SK-N-SH treated with all-trans-retinoic acid at 6 μM for 48 hours (cell line): Measurements from ENCODE around the gene BORCS6.
A peak's percentile ranks its signal among the peaks of the same experiment; 100 is the strongest.

Experiments used
- ATAC-seq: fragments of 200-7000 bp; cut with Tn5 transposase; 3 replicates; pipeline ENCODE4 v1.9.1; 2020; ENCODE audit warnings: mild to moderate bottlenecking, moderate library complexity
- ARNTL ChIP-seq: fragments of 450-650 bp; formaldehyde crosslinking; IDR thresholded peaks from 2 replicates; pipeline ENCODE4 v1.5.0; 2020; ENCODE audit warnings: low read depth, mild to moderate bottlenecking, moderate library complexity, borderline replicate concordance
- BACH2 ChIP-seq: fragments of 250-450 bp; sonication (Bioruptor Pico); IDR thresholded peaks from 2 replicates; pipeline ENCODE4 v1.9.0; 2021; ENCODE audit warnings: mild to moderate bottlenecking, borderline replicate concordance
- CREB5 ChIP-seq: fragments of 250-450 bp; sonication (Bioruptor Pico); IDR thresholded peaks from 2 replicates; pipeline ENCODE4 v1.5.1; 2020; ENCODE audit warnings: low read depth, mild to moderate bottlenecking, moderate library complexity
- CSDC2 ChIP-seq: fragments of 250-450 bp; sonication (Bioruptor Pico); IDR thresholded peaks from 2 replicates; pipeline ENCODE4 v1.5.0; 2020; ENCODE audit warnings: mild to moderate bottlenecking, moderate library complexity
- CSRNP3 ChIP-seq: fragments of 250-450 bp; sonication (Bioruptor Pico); IDR thresholded peaks from 2 replicates; pipeline ENCODE4 v1.5.1; 2021; ENCODE audit warnings: mild to moderate bottlenecking, moderate library complexity
- ESRRG ChIP-seq: fragments of 250-450 bp; sonication (Bioruptor Pico); IDR thresholded peaks from 2 replicates; pipeline ENCODE4 v1.6.1; 2021; ENCODE audit warnings: mild to moderate bottlenecking
- GLIS3 ChIP-seq: fragments of 250-450 bp; sonication (Bioruptor Pico); IDR thresholded peaks from 2 replicates; pipeline ENCODE4 v1.5.0; 2020; ENCODE audit warnings: mild to moderate bottlenecking, moderate library complexity
- ISL1 ChIP-seq: fragments of 250-450 bp; sonication (Bioruptor Pico); IDR thresholded peaks from 2 replicates; pipeline ENCODE4 v2.1.2; 2022; ENCODE audit warnings: mild to moderate bottlenecking, moderate library complexity
- OSR1 ChIP-seq: fragments of 250-450 bp; sonication (Bioruptor Pico); IDR thresholded peaks from 2 replicates; pipeline ENCODE4 v1.8.0; 2022; ENCODE audit warnings: moderate library complexity, mild to moderate bottlenecking, inconsistent platforms
- PATZ1 ChIP-seq: fragments of 250-450 bp; sonication (Bioruptor Pico); IDR thresholded peaks from 2 replicates; pipeline ENCODE4 v1.8.0; 2020; ENCODE audit warnings: mild to moderate bottlenecking, moderate library complexity, borderline replicate concordance
- POU6F1 ChIP-seq: fragments of 250-450 bp; sonication (Bioruptor Pico); IDR thresholded peaks from 2 replicates; pipeline ENCODE4 v1.8.0; 2021; ENCODE audit warnings: low read depth, mild to moderate bottlenecking, moderate library complexity, borderline replicate concordance
- PPARA ChIP-seq: fragments of 250-450 bp; sonication (Bioruptor Pico); IDR thresholded peaks from 2 replicates; pipeline ENCODE4 v1.5.0; 2020; ENCODE audit warnings: mild to moderate bottlenecking, borderline replicate concordance
- RARB ChIP-seq: fragments of 250-450 bp; sonication (Bioruptor Pico); IDR thresholded peaks from 2 replicates; pipeline ENCODE4 v1.8.0; 2021; ENCODE audit warnings: mild to moderate bottlenecking, moderate library complexity
- TCF4 ChIP-seq: fragments of 250-450 bp; sonication (Bioruptor Pico); IDR thresholded peaks from 2 replicates; pipeline ENCODE4 v1.8.0; 2021; ENCODE audit warnings: mild to moderate bottlenecking, moderate library complexity, borderline replicate concordance
- TOX ChIP-seq: fragments of 250-450 bp; sonication (Bioruptor Pico); IDR thresholded peaks from 2 replicates; pipeline ENCODE4 v1.8.0; 2021; ENCODE audit warnings: mild to moderate bottlenecking, moderate library complexity, borderline replicate concordance
- TSHZ2 ChIP-seq: fragments of 250-450 bp; sonication (Bioruptor Pico); IDR thresholded peaks from 2 replicates; pipeline ENCODE4 v1.5.0; 2020; ENCODE audit warnings: mild to moderate bottlenecking, moderate library complexity
- ZC3H10 ChIP-seq: fragments of 250-450 bp; sonication (Bioruptor Pico); IDR thresholded peaks from 2 replicates; pipeline ENCODE4 v1.5.1; 2021; ENCODE audit warnings: mild to moderate bottlenecking, moderate library complexity
- ZFP3 ChIP-seq: fragments of 250-450 bp; sonication (Bioruptor Pico); IDR thresholded peaks from 2 replicates; pipeline ENCODE4 v1.5.0; 2020; ENCODE audit warnings: mild to moderate bottlenecking, moderate library complexity
- ZFP30 ChIP-seq: fragments of 450-650 bp; formaldehyde crosslinking; IDR thresholded peaks from 2 replicates; pipeline ENCODE4 v1.5.0; 2022; ENCODE audit warnings: mild to moderate bottlenecking, moderate library complexity
- ZNF565 ChIP-seq: fragments of 450-650 bp; formaldehyde crosslinking; conservative IDR thresholded peaks from 2 replicates; pipeline ENCODE4 v1.5.0; 2020; ENCODE audit warnings: low read depth, mild to moderate bottlenecking, moderate library complexity
- ZNF70 ChIP-seq: fragments of 450-650 bp; formaldehyde crosslinking; IDR thresholded peaks from 2 replicates; pipeline ENCODE4 v1.5.0; 2020; ENCODE audit warnings: mild to moderate bottlenecking, moderate library complexity
- ZNF8 ChIP-seq: fragments of 450-650 bp; formaldehyde crosslinking; IDR thresholded peaks from 2 replicates; pipeline ENCODE4 v1.5.0; 2020; ENCODE audit warnings: mild to moderate bottlenecking, moderate library complexity

Gene BORCS6

GRCh38 chr17:8159459-8160223 is 30.3 kb downstream of the BORCS6 start:
- no peak for TF ChIP-seq ISL1 (CRISPR knock-in tag)
- no peak for ATAC-seq

- no peak for ATAC-seq
- TF ChIP-seq ISL1 (CRISPR knock-in tag) (no peak), CSRNP3 (CRISPR knock-in tag) (no peak), ESRRG (CRISPR knock-in tag) (no peak), RARB (CRISPR knock-in tag) (no peak), BACH2 (CRISPR knock-in tag) (no peak), ZNF8 (CRISPR knock-in tag) (no peak), OSR1 (CRISPR knock-in tag) (no peak), PATZ1 (no peak), CREB5 (CRISPR knock-in tag) (no peak), CSDC2 (CRISPR knock-in tag) (no peak), TSHZ2 (CRISPR knock-in tag) (no peak), ZC3H10 (CRISPR knock-in tag) (no peak), GLIS3 (CRISPR knock-in tag) (no peak), ARNTL (CRISPR knock-in tag) (no peak), PPARA (CRISPR knock-in tag) (no peak), ZFP30 (CRISPR knock-in tag) (no peak), ZNF70 (CRISPR knock-in tag) (no peak), TOX (CRISPR knock-in tag) (no peak), ZNF565 (CRISPR knock-in tag) (no peak)
- TF ChIP-seq, all 23 proteins: peak for 0
Measured at GRCh38 chr17:8159032-8159400, 31.0 kb downstream of the BORCS6 start.

GRCh38 chr17:8158267-8159031 is 31.5 kb downstream of the BORCS6 start:
- peak; percentile 43 for ATAC-seq
- TF ChIP-seq ISL1 (CRISPR knock-in tag) (no peak), TCF4 (CRISPR knock-in tag) (no peak), ESRRG (CRISPR knock-in tag) (no peak), OSR1 (CRISPR knock-in tag) (no peak), ZNF8 (CRISPR knock-in tag) (no peak), TOX (CRISPR knock-in tag) (no peak), RARB (CRISPR knock-in tag) (no peak), CSRNP3 (CRISPR knock-in tag) (no peak), ZNF565 (CRISPR knock-in tag) (no peak), POU6F1 (CRISPR knock-in tag) (no peak), CREB5 (CRISPR knock-in tag) (no peak), ZFP3 (CRISPR knock-in tag) (no peak), GLIS3 (CRISPR knock-in tag) (no peak), CSDC2 (CRISPR knock-in tag) (no peak)
